Measurements from ENCODE around the gene ODAD3. TPM values are rescaled to one million over a fixed set of nuclear protein-coding genes. Genes with fewer than 3 reads are reported as not detected.

ODAD3 gene
- polyA plus RNA-seq, 1 experiment, result 0.09 TPM

DNA sequence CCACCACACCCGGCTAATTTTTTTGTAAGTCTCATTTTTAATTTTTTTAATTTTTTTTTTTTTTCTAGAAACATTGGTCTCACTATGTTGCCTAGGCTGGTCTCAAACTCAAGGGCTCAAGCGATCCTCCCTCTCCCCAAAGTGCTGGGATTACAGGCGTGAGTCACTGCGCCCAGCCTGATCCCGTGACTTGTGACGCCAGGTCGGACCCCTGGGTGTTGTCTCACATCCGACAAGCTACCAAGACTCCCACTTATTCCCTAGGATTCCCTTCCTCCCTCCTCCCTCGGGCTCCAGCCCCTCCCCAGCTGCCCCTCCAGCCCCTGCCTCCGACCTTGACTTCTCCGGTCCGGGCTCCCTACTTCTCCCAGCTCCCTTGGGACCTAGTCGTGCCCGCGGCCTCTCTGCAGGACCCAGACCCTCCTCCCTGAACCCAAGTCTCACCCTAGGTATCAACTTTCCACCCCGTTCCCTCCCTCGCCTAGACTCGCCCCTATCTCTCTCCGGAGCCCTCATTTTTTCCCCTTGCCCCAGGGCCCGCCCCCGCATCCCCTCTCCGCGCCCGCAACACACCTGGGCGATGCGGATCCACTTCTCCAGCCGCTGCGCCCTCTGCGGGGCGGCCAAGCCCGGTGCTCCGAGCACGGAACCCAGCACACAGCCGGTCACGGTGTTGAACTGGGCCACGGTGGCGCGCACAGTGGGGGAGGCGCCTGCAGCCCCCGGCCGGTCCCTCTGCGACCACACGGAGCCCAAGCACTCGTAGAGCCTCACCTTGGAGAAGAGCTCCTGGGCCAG, 28.9 kb downstream of the ODAD3 start:
- CTCF ChIA-PET, result interaction anchor here (0.7 to 1.9 kb wide), 6 partner anchors 25 to 112 kb away, joined by 3 to 11 read pairs (median 7); partner anchors contain the start of gene PRKCSH
- Histone ChIP-seq H3K27ac (ENCODE audit: low read depth, low read length) (no peak overlapping the region), H3K9me3 (ENCODE audit: control insufficient read depth, insufficient read depth, low read length) (no peaks in the 10 kb centered on the region; the same call in 1 of the 2 replicates), H3K4me3 (ENCODE audit: low read depth, low read length) (no peak overlapping the region), H3K27me3 (ENCODE audit: control insufficient read depth, insufficient read depth, low read length) (no peaks in the 10 kb centered on the region)
- no peak for DNase-seq (ENCODE audit: low read depth, low spot score)
- POLR2A ChIA-PET, result interaction anchor here (0.6 kb wide), 1 partner anchor 14 kb away, joined by 9 read pairs; no protein-coding TSS in a partner anchor
- TF ChIP-seq, protein P1, sequence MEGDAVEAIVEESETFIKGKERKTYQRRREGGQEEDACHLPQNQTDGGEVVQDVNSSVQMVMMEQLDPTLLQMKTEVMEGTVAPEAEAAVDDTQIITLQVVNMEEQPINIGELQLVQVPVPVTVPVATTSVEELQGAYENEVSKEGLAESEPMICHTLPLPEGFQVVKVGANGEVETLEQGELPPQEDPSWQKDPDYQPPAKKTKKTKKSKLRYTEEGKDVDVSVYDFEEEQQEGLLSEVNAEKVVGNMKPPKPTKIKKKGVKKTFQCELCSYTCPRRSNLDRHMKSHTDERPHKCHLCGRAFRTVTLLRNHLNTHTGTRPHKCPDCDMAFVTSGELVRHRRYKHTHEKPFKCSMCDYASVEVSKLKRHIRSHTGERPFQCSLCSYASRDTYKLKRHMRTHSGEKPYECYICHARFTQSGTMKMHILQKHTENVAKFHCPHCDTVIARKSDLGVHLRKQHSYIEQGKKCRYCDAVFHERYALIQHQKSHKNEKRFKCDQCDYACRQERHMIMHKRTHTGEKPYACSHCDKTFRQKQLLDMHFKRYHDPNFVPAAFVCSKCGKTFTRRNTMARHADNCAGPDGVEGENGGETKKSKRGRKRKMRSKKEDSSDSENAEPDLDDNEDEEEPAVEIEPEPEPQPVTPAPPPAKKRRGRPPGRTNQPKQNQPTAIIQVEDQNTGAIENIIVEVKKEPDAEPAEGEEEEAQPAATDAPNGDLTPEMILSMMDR (IDR thresholded peaks at IDR 0.05; ENCODE audit: low read depth, low read length), result peak; percentile 46

DNA sequence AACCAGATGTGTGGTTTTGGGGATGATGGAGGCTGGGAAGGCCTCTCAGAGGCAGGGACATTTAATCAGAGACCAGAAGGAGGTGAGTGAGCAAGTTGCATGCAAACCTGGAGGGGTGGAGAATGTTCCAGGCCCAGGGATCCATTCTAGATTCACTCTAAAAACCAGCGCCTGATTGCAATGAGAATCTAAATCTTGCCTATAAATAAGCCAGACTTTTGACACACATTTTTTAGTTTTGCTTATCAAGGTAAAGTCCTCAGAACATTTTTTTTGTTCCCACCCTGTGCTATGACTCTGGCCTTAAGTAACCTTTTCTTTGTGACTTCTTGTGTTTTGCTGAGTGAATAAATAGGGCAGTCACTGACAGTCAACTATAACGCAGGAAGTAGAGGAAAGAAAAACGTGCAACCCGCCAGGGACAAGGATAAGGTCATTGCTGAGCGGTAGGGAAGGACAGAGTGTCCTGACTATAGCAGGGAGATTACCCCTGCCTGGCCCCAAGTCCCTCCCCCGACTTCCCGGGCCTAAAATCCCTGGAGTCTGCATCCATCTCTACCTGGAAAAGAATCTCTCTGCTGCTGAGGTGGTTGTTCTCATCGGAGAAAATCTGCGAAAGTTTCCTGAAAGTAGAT, 30.2 kb downstream of the ODAD3 start:
- H3K27ac ChIP-seq (ENCODE audit: low read depth, low read length), result no peak overlapping the region
- H3K4me3 ChIP-seq (ENCODE audit: low read depth, low read length), result no peak overlapping the region
- ChIA-PET CTCF (interaction anchor here (1.2 kb wide), 1 partner anchor 23 kb away, joined by 3 read pairs; no protein-coding TSS in a partner anchor), POLR2A (no interaction called here)
- TF ChIP-seq, protein P1 (IDR thresholded peaks at IDR 0.05; ENCODE audit: low read depth, low read length), result no peak
- no peaks in the 10 kb centered on the region; the same call in 1 of the 2 replicates for H3K9me3 ChIP-seq (ENCODE audit: control insufficient read depth, insufficient read depth, low read length)
- H3K27me3 ChIP-seq (ENCODE audit: control insufficient read depth, insufficient read depth, low read length), result no peaks in the 10 kb centered on the region
- DNase-seq (ENCODE audit: low read depth, low spot score), result no peak

DNA sequence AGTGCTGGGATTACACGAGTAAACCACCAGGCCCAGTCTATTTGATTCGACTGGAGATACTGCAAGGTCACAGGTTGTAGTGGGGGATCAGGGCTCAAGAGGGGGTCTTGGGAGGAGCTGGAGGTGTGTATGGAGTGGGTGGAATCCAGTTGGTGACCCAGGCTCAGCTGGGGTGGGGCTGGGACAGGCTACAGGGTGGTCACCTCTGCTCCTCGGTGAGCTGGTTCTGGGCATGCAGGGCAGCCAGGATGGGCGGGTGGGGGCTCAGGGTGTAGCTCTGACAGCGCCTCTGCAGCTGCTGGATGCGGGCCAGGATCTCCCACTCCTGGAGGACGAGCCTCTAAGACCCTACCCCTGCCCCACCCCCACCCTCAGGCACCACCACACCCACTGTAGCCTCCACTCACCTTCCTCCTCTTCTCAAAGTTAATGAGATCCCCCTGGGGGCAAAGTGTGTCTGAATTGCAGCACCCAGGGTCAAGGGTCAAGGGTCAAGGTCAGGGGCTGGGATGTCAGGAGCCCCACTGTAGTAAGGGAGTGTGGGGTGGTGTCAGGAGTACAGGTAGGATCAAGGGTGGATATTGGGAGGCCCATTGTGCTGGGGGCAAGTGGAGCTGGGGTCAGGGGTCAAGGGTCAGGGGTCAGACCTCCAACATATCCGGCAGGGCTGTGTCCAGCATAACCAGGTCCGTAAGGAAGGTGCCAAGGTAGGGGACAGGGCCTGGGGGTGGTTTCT, 32.9 kb downstream of the ODAD3 start:
- TF ChIP-seq, protein P1 (IDR thresholded peaks at IDR 0.05; ENCODE audit: low read depth, low read length), result no peak
- no peaks in the 10 kb centered on the region; the same call in 1 of the 2 replicates for H3K9me3 ChIP-seq (ENCODE audit: control insufficient read depth, insufficient read depth, low read length)
- H3K27me3 ChIP-seq (ENCODE audit: control insufficient read depth, insufficient read depth, low read length), result peaks cover 2% of the 10 kb centered on the region
- ChIA-PET CTCF (interaction anchor here (0.6 to 1.2 kb wide), 3 partner anchors 9 to 19 kb away, joined by 4 to 6 read pairs (median 5); no protein-coding TSS in a partner anchor), POLR2A (interaction anchor here (0.9 kb wide), 1 partner anchor 33 kb away, joined by 3 read pairs; the partner anchor contains the start of gene PRKCSH)
- no peak overlapping the region for H3K4me3 ChIP-seq (ENCODE audit: low read depth, low read length)
- H3K27ac ChIP-seq (ENCODE audit: low read depth, low read length), result no peak overlapping the region
- no peak for DNase-seq (ENCODE audit: low read depth, low spot score)

DNA sequence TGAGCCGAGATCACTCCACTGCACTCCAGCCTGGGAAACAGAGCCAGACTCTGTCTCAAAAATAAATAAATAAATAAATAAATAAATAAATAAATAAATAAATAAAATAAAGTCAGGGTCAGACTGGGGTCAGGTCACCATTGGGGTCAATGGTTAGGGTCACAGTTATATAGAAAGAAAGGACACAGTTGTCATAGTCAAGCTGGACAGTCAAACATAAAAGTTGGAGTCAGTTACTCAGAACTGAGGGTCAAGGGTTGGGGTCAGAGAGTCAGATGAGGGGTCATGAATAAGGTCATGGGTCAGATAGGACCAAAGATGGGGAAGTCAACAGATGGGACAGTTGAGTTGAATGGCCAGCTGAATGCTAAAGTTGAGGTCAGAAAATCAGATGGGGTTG, 34.1 kb downstream of the ODAD3 start:
- ChIA-PET POLR2A (interaction anchor here (0.9 kb wide), 1 partner anchor 35 kb away, joined by 3 read pairs; the partner anchor contains the start of gene PRKCSH), CTCF (no interaction called here)
- TF ChIP-seq, protein P1 (IDR thresholded peaks at IDR 0.05; ENCODE audit: low read depth, low read length), result no peak
- no peaks in the 10 kb centered on the region; the same call in 1 of the 2 replicates for H3K9me3 ChIP-seq (ENCODE audit: control insufficient read depth, insufficient read depth, low read length)
- no peak overlapping the region for H3K4me3 ChIP-seq (ENCODE audit: low read depth, low read length)
- no peak overlapping the region for H3K27ac ChIP-seq (ENCODE audit: low read depth, low read length)
- peaks cover 3% of the 10 kb centered on the region for H3K27me3 ChIP-seq (ENCODE audit: control insufficient read depth, insufficient read depth, low read length)
- no peak for DNase-seq (ENCODE audit: low read depth, low spot score)
